GM23338 (cell line): ENCODE data around the gene CPXM1. TPM values are rescaled to one million over a fixed set of nuclear protein-coding genes. Genes with fewer than 3 reads are reported as not detected.

ENCODE experiments used
- ATAC-seq: fragments of 200-7000 bp; cut with Tn5 transposase; 3 replicates; pipeline ENCODE4 v1.9.1; 2020
- DNase-seq: peaks from one replicate; pipeline ENCODE4 v3.0.0-alpha.2; 2015; ENCODE audit warnings: low spot score
- H2AFZ ChIP-seq: fragments of 200-600 bp; sonication (generic); 2 replicates; pipeline ENCODE4 v1.8.0; 2016; ENCODE audit warnings: antibody characterized with exemption, mild to moderate bottlenecking, moderate library complexity
- H3F3A ChIP-seq: fragments of 200-600 bp; sonication (generic); replicated peaks from 2 replicates; pipeline ENCODE4 v1.8.0; 2017; ENCODE audit warnings: antibody characterized with exemption, mixed run types, low read depth
- H3K27ac ChIP-seq: fragments of 200-600 bp; sonication (generic); 2 replicates; pipeline ENCODE4 v1.6.1; 2016; ENCODE audit warnings: low read depth
- H3K27me3 ChIP-seq: fragments of 200-600 bp; sonication (generic); 2 replicates; pipeline ENCODE4 v1.8.0; 2016; ENCODE audit warnings: mild to moderate bottlenecking, mixed run types, moderate library complexity; ENCODE audit not compliant: insufficient read depth
- H3K36me3 ChIP-seq: fragments of 200-600 bp; sonication (generic); 2 replicates; pipeline ENCODE4 v1.8.0; 2016; ENCODE audit warnings: mild to moderate bottlenecking; ENCODE audit not compliant: insufficient read depth
- H3K4me1 ChIP-seq: fragments of 200-600 bp; sonication (generic); 2 replicates; pipeline ENCODE4 v1.8.0; 2016; ENCODE audit warnings: mild to moderate bottlenecking, moderate library complexity; ENCODE audit not compliant: insufficient read depth
- H3K4me2 ChIP-seq: fragments of 200-600 bp; sonication (generic); 2 replicates; pipeline ENCODE4 v1.7.1; 2017; ENCODE audit warnings: mixed run types
- H3K4me3 ChIP-seq: fragments of 200-600 bp; sonication (generic); 2 replicates; pipeline ENCODE4 v1.6.1; 2016; ENCODE audit warnings: mixed run types
- H3K79me2 ChIP-seq: fragments of 200-600 bp; sonication (generic); replicated peaks from 2 replicates; pipeline ENCODE4 v1.8.0; 2017; ENCODE audit warnings: mild to moderate bottlenecking; ENCODE audit not compliant: insufficient read depth
- H3K9me2 ChIP-seq: fragments of 200-600 bp; sonication (generic); 2 replicates; pipeline ENCODE4 v1.8.0; 2017; ENCODE audit not compliant: insufficient read depth
- H4K20me1 ChIP-seq: fragments of 200-600 bp; sonication (generic); replicated peaks from 2 replicates; pipeline ENCODE4 v1.8.0; 2017; ENCODE audit warnings: mild to moderate bottlenecking; ENCODE audit not compliant: insufficient read depth
- H3K27ac Mint-ChIP-seq: 2 replicates; pipeline ENCODE4 v1.8.0; 2020; ENCODE audit warnings: inconsistent platforms, mild to moderate bottlenecking, moderate library complexity, mixed read lengths
- H3K27me3 Mint-ChIP-seq: 3 replicates; pipeline ENCODE4 v1.8.0; 2022; ENCODE audit warnings: low read depth, mild to moderate bottlenecking, moderate library complexity, mixed read lengths, inconsistent platforms; ENCODE audit not compliant: insufficient read depth, poor library complexity
- H3K36me3 Mint-ChIP-seq: 3 replicates; pipeline ENCODE4 v1.8.0; 2021; ENCODE audit warnings: low read depth, mild to moderate bottlenecking, inconsistent platforms, moderate library complexity, mixed read lengths
- H3K4me1 Mint-ChIP-seq: 3 replicates; pipeline ENCODE4 v1.8.0; 2020; ENCODE audit warnings: mild to moderate bottlenecking, inconsistent platforms, mixed read lengths
- H3K4me3 Mint-ChIP-seq: 3 replicates; pipeline ENCODE4 v1.8.0; 2021; ENCODE audit warnings: moderate library complexity, mild to moderate bottlenecking, inconsistent platforms, mixed read lengths
- H3K9me3 Mint-ChIP-seq: 3 replicates; pipeline ENCODE4 v1.8.0; 2020; ENCODE audit warnings: moderate library complexity, mild to moderate bottlenecking, inconsistent platforms, mixed read lengths
- EZH2 ChIP-seq: fragments of 200-600 bp; sonication (generic); IDR thresholded peaks from one replicate; pipeline ENCODE4 v1.8.0; 2017; ENCODE audit warnings: antibody characterized with exemption, mild to moderate bottlenecking, low read depth; ENCODE audit not compliant: unreplicated experiment
- NANOG ChIP-seq: IDR thresholded peaks from 2 replicates; pipeline ENCODE4 v1.6.1; 2016; ENCODE audit warnings: antibody characterized with exemption, borderline replicate concordance
- ZNF114 ChIP-seq: fragments of 250-450 bp; sonication (Bioruptor Pico); IDR thresholded peaks from 2 replicates; pipeline ENCODE4 v1.5.0; 2020; ENCODE audit warnings: mild to moderate bottlenecking, moderate library complexity
- ZNF331 ChIP-seq: fragments of 250-450 bp; sonication (Bioruptor Pico); IDR thresholded peaks from 2 replicates; pipeline ENCODE4 v1.5.0; 2020; ENCODE audit warnings: low read depth, mild to moderate bottlenecking, moderate library complexity
- polyA plus RNA-seq: library from polyadenylated mRNA; unstranded; fragments of >200 nt; fragmentation: Nextera tagmentation; extraction: Ambion mirVana; gene quantifications from 2 replicates; pipeline ENCODE4 v1.2.1, GENCODE V29; 2016
- total RNA-seq: library from RNA; depleted of rRNA; stranded (reverse); fragments of >200 nt; shearing (Covaris generic); gene quantifications from 2 replicates; pipeline ENCODE4 v1.2.3, GENCODE V29; 2014
- TF ChIP-seq, protein P1 (sequence below): fragments of 250-450 bp; sonication (Bioruptor Pico); IDR thresholded peaks from 2 replicates; pipeline ENCODE4 v1.5.0; 2020; ENCODE audit warnings: mild to moderate bottlenecking, moderate library complexity

CPXM1 gene
- total and polyA plus RNA-seq, 2 experiments from 2014 or later, result 17.0 to 29.3 TPM

GRCh38 chr20:2839732-2840137, 39.3 kb upstream of the CPXM1 start:
- Histone ChIP-seq H3K79me2 (no peaks in the 10 kb centered on the region), H3K4me2 (peak overlapping the region; percentile 75; the same call in 1 of the 2 replicates), H4K20me1 (no peaks in the 10 kb centered on the region), H3K4me1 (no peaks in the 10 kb centered on the region), H2AFZ (peak overlapping the region; percentile 93; the same call in 1 of the 2 replicates), H3K27ac (no peak overlapping the region), H3K4me3 (peak overlapping the region; percentile 80; the same call in 1 of the 2 replicates), H3K36me3 (no peaks in the 10 kb centered on the region), H3K9me2 (no peaks in the 10 kb centered on the region), H3K27me3 (peaks cover 22% of the 10 kb centered on the region), H3F3A (no peaks in the 10 kb centered on the region)
- Mint-ChIP-seq H3K4me1 (peaks cover 5% of the 10 kb centered on the region), H3K27me3 (peaks cover 23% of the 10 kb centered on the region), H3K4me3 (peak overlapping the region; percentile 63), H3K36me3 (peaks cover 4% of the 10 kb centered on the region), H3K9me3 (peaks cover 5% of the 10 kb centered on the region; the same call in 2 of the 3 replicates), H3K27ac (no peak overlapping the region)
- DNase-seq, result no peak
- no peak for TF ChIP-seq ZNF114 (CRISPR knock-in tag)
- TF ChIP-seq, protein P1, sequence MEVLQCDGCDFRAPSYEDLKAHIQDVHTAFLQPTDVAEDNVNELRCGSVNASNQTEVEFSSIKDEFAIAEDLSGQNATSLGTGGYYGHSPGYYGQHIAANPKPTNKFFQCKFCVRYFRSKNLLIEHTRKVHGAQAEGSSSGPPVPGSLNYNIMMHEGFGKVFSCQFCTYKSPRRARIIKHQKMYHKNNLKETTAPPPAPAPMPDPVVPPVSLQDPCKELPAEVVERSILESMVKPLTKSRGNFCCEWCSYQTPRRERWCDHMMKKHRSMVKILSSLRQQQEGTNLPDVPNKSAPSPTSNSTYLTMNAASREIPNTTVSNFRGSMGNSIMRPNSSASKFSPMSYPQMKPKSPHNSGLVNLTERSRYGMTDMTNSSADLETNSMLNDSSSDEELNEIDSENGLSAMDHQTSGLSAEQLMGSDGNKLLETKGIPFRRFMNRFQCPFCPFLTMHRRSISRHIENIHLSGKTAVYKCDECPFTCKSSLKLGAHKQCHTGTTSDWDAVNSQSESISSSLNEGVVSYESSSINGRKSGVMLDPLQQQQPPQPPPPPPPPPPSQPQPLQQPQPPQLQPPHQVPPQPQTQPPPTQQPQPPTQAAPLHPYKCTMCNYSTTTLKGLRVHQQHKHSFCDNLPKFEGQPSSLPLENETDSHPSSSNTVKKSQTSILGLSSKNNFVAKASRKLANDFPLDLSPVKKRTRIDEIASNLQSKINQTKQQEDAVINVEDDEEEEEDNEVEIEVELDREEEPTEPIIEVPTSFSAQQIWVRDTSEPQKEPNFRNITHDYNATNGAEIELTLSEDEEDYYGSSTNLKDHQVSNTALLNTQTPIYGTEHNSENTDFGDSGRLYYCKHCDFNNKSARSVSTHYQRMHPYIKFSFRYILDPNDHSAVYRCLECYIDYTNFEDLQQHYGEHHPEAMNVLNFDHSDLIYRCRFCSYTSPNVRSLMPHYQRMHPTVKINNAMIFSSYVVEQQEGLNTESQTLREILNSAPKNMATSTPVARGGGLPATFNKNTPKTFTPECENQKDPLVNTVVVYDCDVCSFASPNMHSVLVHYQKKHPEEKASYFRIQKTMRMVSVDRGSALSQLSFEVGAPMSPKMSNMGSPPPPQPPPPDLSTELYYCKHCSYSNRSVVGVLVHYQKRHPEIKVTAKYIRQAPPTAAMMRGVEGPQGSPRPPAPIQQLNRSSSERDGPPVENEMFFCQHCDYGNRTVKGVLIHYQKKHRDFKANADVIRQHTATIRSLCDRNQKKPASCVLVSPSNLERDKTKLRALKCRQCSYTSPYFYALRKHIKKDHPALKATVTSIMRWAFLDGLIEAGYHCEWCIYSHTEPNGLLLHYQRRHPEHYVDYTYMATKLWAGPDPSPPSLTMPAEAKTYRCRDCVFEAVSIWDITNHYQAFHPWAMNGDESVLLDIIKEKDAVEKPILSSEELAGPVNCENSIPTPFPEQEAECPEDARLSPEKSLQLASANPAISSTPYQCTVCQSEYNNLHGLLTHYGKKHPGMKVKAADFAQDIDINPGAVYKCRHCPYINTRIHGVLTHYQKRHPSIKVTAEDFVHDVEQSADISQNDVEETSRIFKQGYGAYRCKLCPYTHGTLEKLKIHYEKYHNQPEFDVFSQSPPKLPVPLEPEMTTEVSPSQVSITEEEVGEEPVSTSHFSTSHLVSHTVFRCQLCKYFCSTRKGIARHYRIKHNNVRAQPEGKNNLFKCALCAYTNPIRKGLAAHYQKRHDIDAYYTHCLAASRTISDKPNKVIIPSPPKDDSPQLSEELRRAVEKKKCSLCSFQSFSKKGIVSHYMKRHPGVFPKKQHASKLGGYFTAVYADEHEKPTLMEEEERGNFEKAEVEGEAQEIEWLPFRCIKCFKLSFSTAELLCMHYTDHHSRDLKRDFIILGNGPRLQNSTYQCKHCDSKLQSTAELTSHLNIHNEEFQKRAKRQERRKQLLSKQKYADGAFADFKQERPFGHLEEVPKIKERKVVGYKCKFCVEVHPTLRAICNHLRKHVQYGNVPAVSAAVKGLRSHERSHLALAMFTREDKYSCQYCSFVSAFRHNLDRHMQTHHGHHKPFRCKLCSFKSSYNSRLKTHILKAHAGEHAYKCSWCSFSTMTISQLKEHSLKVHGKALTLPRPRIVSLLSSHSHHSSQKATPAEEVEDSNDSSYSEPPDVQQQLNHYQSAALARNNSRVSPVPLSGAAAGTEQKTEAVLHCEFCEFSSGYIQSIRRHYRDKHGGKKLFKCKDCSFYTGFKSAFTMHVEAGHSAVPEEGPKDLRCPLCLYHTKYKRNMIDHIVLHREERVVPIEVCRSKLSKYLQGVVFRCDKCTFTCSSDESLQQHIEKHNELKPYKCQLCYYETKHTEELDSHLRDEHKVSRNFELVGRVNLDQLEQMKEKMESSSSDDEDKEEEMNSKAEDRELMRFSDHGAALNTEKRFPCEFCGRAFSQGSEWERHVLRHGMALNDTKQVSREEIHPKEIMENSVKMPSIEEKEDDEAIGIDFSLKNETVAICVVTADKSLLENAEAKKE, result no peak
- TF ChIP-seq ZNF331 (CRISPR knock-in tag), result no peak
- TF ChIP-seq EZH2, result no peak
- TF ChIP-seq NANOG, result no peak
- ATAC-seq, result no peak
